Nucleus accumbens (tissue), 56 donors: ENCODE data around the gene KCNN3.
A peak's percentile ranks its signal among the peaks of the same experiment; 100 is the strongest.

Experiments used
- DNase-seq, 56 donors: peaks; one replicate each; lab custom pipeline; 2025; lab: John Stamatoyannopoulos, UW

The KCNN3 gene

DNA sequence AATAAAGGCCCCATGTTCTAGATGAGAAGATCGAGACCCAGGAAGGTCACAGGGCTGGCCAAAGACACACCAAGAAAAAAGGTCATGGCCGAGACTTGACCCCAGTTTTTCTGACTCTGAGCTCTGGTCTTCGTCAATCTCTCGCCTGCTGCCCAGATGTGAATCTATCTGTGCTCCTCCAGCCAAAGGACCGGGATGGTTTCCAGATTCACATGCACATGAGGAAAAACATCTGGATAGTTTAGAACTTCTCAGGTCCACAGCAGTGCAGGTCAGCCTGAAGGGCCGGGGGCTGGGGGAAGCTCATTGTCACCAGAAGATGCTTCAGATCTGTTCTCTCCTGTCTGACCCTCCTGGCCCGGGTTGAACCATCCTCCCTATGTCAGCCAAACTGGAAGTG lies 49.0 kb downstream of the KCNN3 start:
- DNase-seq: no peak

GRCh38 chr1:154820646-154821045 lies 49.4 kb downstream of the KCNN3 start:
- no peak for DNase-seq

DNA sequence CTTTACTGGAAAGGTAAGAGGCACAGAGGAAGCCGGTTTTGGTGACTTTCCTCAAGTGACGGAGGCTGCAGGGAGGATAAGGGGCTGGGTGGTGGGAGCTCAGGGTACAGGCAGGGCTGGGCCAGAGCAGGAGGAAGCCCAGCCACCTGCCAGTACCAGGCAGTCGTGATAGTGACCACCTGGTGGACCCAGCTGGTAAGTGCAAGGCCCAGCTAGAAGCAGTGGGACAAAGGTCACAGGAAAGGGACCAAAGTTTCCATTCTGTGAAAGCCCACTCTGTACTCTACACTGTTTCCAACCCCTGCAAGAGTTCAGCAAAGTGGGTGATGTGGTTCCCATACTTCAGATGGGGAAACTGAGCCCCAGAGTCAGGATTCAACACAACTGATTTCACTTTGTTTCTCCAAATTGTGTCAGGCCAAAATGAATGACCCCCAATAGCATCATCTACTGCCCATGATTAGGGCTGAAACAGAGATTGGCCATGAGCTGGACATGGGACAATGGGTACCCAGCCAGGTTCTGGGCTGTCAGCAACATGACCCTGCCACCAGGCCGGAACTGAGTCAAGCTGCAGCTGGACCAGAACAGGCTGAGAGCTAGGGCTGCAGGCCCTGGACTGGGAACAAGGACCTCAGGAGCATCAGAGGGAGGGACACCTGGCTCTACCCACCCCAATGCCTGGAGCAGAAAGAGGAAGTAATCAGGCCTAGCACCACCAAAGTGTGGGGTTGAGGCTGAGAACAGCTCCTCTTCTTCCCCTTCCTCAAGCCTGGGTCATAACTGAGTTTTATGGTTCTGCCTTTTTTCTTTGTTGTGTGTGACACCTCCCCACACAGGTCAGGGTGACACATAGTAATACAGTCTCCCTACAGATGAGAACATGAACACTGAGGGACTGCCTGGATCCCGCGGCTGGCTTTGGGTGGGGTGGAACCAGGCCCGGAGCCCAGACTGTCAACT lies 50.2 kb downstream of the KCNN3 start:
- DNase-seq: no peak

GRCh38 chr1:154818911-154819310 lies 51.2 kb downstream of the KCNN3 start:
- DNase-seq: no peak

DNA sequence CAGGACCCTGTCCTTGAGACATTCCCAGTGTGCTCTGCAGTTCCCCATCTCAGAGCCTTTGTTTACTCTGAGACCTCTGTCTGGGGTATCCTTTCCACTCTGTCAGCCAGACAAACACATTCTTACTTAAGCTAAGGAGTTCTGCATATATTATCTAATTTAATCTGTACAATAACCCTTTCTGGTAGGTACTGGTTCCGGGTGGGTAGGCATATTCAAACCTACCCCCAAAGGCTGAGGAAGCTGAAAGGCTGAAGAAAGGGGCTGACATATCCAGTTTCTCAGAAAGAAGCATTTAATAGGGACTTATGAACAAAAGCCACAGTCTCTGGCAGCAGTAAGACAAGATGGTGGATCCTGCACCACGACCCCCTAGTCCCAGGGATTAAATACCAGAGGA lies 53.1 kb downstream of the KCNN3 start:
- DNase-seq: no peak

DNA sequence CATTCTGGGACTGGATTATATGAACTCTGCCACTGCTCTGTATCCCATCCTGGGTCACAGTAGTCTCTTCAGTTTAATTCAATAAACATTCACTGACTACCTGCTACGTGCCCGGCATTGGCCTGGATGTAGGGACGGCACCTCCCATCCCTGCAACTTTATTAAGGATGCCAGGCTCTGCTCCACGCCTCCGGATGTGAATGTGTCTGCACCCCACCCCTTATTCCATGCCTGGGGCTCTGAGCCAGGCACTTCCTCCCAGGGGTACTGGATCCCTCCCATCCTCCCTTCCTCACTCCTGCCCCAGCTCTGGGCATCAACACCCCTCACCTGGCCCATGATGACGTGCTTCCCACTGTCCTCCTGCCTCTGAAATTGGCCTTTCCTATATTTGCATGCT lies 53.7 kb downstream of the KCNN3 start:
- DNase-seq: no peak

DNA sequence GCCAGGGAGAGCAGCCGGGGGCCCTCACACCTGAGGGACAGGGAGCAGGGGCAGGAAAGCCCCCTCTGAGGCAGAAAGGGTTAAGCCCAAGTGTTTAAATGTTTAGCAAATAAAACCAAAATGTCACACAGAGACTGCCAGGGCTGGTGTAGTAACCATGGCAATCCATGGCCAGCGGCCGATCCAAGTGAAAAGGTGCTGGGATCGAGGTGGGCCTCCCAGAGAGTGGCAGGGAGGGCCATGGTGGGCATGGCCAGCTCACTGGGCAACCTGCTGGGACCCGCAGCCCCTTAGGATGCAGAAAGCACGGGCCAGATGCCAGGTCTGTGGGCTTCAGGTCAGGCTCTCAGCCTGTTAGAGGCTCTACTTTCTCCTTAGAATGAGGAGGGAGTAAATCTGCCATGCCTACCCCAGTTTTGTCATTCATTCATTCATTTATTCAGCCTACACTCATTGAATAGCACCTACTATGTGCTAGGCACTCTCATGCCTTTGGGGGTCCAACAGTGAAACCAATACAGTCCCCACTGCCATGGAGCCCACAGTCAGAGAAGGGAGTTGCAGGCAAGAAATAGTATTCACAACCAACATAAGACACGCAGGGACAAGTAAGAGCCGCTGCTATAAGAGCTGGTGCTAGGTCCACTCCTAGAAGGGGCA lies 56.1 kb downstream of the KCNN3 start:
- no peak for DNase-seq

DNA sequence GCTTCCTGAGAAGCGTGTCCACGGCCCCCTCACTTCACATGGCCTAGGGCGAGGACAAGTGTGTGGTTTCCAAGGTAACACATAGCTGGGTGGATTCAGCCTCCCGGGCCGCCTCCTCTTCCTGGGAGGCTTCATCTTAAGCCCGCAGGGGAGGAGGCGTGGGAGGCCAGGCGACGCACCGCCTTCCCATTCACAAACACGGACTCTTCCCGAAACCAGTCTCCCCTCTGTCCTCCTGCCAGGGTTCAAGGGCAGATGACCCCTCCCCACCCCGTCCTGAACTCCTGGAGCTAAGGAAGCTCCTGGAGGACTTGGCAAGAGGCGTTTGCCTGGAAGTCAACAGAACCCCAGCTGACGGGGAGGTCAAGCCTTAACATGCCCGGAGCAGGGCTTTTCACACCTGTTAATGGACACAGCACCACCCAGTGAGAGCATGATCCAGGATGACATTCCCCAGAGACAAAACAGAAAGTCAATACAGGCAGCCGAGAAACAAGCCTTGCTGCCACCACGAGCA lies 56.7 kb downstream of the KCNN3 start:
- peak in 18 of 56 donors; percentile 7 to 45 (median 30) for DNase-seq

- no peak for DNase-seq
Observed at GRCh38 chr1:154812877-154813276, 57.2 kb downstream of the KCNN3 start.

GRCh38 chr1:154810571-154810970 lies 59.5 kb downstream of the KCNN3 start:
- DNase-seq: no peak

DNA sequence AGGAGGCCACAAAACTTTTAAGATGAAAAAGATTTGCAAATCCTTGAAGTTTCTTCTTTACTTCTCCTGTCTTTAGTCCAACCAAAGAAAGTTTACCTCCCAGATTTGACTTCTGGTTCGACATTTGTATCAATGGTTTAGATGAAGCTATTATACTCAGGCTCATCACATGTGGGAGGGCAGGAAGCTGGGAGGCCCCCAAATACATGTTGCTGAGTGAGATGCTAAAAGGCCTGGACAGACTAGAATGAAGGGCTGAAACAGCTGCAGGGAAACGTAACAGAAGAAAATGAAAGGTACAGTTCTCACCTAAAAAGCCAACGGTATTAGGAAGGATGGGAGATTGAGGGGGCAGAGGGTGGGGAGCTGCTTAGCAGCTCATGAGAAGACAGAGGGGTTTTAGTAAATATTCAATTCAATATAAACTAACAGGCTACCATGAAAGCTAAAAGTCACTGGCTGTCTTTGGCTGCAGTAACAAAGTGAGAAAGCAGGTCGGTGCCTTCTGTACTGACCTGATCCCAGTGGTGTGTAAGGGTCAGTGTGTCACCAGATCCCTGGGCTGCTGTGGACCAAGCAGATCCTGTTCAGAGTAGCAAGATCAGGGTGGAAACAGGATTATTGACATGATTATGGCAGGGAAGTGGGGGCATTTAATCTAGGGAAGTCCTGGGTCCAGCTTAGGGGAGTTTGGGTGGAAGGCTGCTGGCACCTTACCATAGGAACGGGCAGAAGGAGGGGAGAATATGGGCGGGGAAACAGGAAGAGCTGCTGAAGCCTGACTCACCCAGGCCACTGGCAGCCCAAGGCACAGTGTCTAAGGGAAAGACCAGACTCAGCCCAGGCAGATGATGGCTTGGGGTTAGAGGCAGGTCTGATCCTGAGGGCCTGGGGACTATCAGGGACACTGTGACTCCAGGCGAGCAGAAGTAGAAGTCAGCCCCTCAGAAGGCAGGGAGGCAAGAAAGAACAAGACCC lies 60.4 kb downstream of the KCNN3 start:
- no peak for DNase-seq

- no peak for DNase-seq
Observed at GRCh38 chr1:154808909-154809262, 61.2 kb downstream of the KCNN3 start.

DNA sequence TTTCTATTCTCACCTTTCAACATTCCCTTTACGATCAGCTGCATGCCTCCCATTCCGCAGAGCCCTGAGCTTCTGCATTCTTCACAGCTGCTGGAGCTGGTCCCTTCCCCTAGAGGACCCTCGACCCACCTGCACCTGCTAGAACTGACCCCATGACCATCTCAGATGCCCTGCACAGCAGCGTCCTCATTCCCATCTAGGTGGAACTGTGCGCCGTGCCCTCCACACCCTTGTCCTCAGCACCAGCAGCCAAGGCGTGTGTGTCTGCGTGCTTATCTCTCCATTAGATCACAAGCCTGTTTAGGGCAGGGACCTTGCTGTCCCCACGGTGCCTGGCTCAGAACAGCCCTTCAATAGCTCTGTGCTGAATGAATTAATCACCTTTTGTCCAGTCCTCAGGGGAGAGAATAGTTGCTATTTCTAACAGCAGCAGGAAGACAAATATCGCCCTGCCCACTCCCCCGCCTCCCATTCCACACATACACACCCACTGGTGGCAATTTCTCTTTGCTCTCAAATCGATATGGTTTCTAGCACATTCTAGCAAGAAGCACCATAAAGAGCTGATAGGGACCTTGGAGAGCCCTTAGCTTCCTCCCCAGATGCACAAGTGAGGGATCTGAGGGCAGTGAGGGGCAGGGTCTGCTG lies 61.7 kb downstream of the KCNN3 start:
- DNase-seq: no peak

DNA sequence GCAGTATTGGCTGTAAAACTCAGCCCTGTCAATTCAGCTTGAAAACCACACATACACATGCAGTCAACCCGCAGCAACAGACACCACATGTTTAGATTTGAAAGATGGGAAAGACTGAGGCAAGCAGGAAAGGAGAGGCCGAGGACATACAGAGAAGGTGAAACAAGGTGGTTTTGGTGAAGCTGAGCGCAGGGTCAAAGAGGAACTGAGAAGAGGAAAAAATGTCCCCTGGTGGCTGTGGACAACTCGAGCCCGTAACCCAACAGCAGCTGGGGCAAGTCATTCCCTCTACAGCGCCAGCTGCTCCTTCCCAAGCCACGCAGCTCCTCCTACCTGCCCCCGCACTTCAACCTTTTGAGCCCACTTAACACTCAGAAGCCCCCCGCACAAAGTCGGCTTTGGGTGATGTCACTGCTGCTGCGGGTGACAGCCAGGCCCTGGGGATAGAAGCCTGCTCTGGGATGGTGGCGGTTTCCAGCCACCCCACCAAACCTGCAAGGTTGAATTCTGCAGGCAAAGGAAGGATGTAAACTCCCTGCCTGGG lies 63.0 kb downstream of the KCNN3 start:
- DNase-seq: peak in 7 of 56 donors; percentile 5 to 47 (median 11)

- no peak for DNase-seq
Observed at GRCh38 chr1:154806333-154806732, 63.7 kb downstream of the KCNN3 start.

DNA sequence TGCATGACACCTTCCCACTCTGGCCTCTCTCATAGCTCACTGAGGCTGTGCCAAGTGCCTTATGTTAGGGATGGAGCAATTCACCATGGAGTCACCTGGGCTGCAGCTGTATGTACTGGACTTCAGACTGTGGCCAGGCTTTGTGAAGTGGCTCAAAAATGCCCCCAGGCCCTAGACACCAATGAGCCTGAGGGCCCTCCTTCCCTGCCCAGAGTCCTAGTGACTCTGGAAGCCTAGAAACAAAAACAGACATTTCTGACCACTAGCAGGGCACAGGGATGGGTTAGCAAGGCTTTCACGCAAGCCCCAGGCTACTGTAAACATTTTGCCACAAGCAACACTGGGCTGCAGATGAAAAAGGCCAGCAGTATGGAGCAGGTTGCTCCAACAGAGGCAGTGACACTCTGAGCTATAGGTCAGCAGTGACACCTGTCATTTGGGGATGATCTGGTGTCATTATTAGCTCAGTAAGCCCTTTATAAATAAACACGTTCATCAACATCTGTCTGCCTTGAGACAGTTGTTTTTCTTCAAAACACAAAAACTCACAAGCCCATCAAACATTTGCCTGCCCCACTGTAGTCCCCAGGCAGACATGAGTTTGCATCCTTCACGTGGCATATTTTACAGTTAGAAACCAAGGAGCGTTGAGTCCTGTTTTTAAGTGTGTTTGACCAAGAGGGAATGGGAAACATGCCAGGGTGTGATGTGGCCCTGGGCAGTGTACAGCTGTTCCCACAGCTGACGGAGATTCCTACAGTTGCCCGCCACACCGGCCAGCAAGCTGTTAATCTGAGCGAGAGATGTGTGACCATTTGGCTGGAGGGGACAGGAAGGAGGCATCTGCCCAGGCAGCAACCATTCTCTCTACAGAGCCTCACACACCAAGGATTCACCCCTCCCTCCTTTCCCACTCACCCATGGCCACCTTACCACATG lies 66.8 kb downstream of the KCNN3 start:
- no peak for DNase-seq

DNA sequence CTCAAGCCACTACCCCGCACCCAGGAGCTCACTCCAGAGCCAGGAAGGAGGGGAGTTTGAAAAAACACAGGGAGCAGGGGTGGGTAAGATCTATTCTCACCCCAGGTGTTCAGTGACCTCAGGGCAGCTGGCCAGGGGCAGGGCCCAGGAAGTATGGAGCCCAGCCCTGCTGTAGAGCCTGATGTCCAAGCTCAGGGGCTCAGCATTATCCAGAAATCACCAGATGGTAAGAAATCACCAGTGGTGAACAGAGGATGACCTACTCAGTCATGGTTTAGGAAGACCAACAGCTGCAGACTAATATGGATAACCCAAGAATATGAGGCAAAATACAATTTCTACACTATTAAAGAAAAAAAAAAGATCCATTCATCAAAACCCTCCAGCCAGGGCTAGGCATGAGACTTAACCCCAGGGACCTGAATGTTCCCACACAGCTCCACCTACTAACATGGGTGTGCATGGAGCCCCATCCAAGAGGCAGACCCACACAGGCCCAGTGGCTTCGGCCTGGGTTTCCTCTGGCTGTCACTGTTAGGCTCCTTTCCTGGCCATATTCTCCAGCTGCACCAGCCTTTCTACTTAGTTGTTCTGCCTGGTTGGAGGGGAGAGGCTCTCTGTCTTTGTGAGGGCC lies 67.6 kb downstream of the KCNN3 start:
- DNase-seq: no peak
